Stomach smooth muscle (tissue), 2 donors: ENCODE measurements around the gene ZBTB20.

Experiments used
- H3K27ac ChIP-seq: one replicate; pipeline ENCODE4 v1.7.0; 2013; ENCODE audit warnings: mild to moderate bottlenecking, low read length, inconsistent platforms
- H3K27me3 ChIP-seq, 2 donors: one replicate each; pipeline ENCODE4 v1.7.0; 2013; ENCODE audit warnings: low read length in 2 of 2; ENCODE audit not compliant: insufficient read depth in 2 of 2, control insufficient read depth in 1 of 2
- H3K36me3 ChIP-seq, 2 donors: one replicate each; pipeline ENCODE4 v1.7.0; 2013; ENCODE audit warnings: low read length in 2 of 2; ENCODE audit not compliant: control insufficient read depth in 2 of 2, insufficient read depth in 2 of 2
- H3K4me1 ChIP-seq: one replicate; pipeline ENCODE4 v1.7.0; 2013; ENCODE audit warnings: low read length; ENCODE audit not compliant: control insufficient read depth, insufficient read depth
- H3K4me3 ChIP-seq, 2 donors: one replicate each; pipeline ENCODE4 v1.7.0; 2013; ENCODE audit warnings: low read length in 2 of 2
- H3K9ac ChIP-seq, 2 donors: one replicate each; pipeline ENCODE4 v1.7.0; 2013; ENCODE audit warnings: low read length in 2 of 2, mild to moderate bottlenecking in 1 of 2
- H3K9me3 ChIP-seq, 2 donors: one replicate each; pipeline ENCODE4 v1.7.0; 2013; ENCODE audit warnings: low read length in 2 of 2; ENCODE audit not compliant: control insufficient read depth in 2 of 2
- donor health status: healthy.
- donor health status: Pancreatic carcinoma.

ZBTB20 gene

GRCh38 chr3:114456742-114457141 lies 690.3 kb downstream of the ZBTB20 start:
- H3K9ac ChIP-seq = no peak overlapping the region
- no peaks in the 10 kb centered on the region for H3K9me3 ChIP-seq
- H3K36me3 ChIP-seq = no peaks in the 10 kb centered on the region
- H3K4me3 ChIP-seq = no peak overlapping the region
- H3K27ac ChIP-seq = no peak overlapping the region
- no peaks in the 10 kb centered on the region for H3K27me3 ChIP-seq
- no peaks in the 10 kb centered on the region for H3K4me1 ChIP-seq

GRCh38 chr3:114455432-114455831 lies 691.7 kb downstream of the ZBTB20 start:
- H3K4me1 ChIP-seq = no peaks in the 10 kb centered on the region
- H3K9me3 ChIP-seq = no peaks in the 10 kb centered on the region
- no peaks in the 10 kb centered on the region for H3K36me3 ChIP-seq
- H3K4me3 ChIP-seq = peak overlapping the region; percentile 75 to 87
- H3K27ac ChIP-seq = no peak overlapping the region
- H3K27me3 ChIP-seq = no peaks in the 10 kb centered on the region
- no peak overlapping the region for H3K9ac ChIP-seq

DNA sequence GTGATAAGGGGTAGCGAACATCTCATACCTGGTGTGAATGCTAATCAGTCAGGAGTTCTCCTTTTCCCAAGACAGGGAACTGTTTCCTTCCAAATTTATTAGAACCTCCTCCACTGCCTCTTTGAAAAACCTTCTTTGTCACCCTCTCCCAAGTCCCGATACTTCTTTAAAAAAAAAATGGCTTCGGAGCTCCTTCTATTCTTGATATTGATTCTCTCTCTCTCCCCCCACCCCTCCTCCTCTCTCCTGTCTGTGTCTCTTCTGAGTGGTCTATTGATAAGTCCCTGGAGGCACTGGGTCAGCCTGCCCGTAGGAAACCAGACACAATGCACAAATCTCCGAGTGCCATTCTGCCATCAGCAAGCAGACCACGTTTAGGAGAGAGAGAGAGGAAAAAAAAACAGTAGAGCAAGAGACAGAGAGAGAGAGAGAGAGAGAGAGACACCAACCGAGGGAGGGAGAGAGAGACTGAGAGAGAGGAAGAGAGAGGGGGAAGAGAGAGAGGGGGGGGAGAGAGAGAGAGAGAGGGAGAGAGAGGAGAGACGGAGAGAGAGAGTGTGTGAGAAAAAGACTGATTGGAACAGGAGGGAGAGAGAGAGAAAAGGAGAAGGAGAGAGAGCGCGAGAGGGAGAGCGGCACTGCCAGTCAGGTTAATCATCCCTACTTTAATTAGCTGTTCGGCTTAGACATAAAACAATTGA lies 692.4 kb downstream of the ZBTB20 start:
- no peaks in the 10 kb centered on the region for H3K27me3 ChIP-seq
- H3K36me3 ChIP-seq = no peaks in the 10 kb centered on the region
- H3K9me3 ChIP-seq = no peaks in the 10 kb centered on the region
- H3K4me3 ChIP-seq = peak overlapping the region; percentile 75 to 87
- no peaks in the 10 kb centered on the region for H3K4me1 ChIP-seq
- peak overlapping the region; percentile 12 for H3K27ac ChIP-seq
- H3K9ac ChIP-seq = peak overlapping the region; percentile 68 to 76

DNA sequence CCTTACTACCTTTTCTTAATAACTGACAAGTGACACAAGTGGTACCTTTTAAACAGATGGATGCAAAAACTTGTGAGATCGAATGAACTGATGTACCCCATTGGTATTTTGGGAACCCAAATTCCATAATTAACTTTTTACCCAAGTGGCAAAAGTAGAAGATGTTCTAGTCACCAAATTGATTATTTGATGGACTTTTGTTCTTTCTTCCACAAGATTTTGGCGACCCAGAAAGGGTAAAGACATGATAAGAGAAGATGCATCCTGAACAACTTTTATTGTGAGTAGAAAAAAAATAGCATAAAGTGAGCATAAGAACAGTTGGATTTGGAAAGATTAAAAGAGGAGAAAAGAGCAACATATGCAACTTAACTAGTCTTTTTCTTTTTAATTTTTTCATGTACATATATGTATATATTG lies 693.7 kb downstream of the ZBTB20 start:
- no peaks in the 10 kb centered on the region for H3K36me3 ChIP-seq
- H3K9me3 ChIP-seq = no peaks in the 10 kb centered on the region
- no peak overlapping the region for H3K9ac ChIP-seq
- no peaks in the 10 kb centered on the region for H3K4me1 ChIP-seq
- no peak overlapping the region for H3K27ac ChIP-seq
- no peaks in the 10 kb centered on the region for H3K27me3 ChIP-seq
- no peak overlapping the region for H3K4me3 ChIP-seq

- H3K36me3 ChIP-seq = no peaks in the 10 kb centered on the region
- H3K4me1 ChIP-seq = no peaks in the 10 kb centered on the region
- no peaks in the 10 kb centered on the region for H3K9me3 ChIP-seq
- no peak overlapping the region for H3K4me3 ChIP-seq
- H3K9ac ChIP-seq = no peak overlapping the region
- no peaks in the 10 kb centered on the region for H3K27me3 ChIP-seq
- no peak overlapping the region for H3K27ac ChIP-seq
Measured at GRCh38 chr3:114452937-114453336, 694.2 kb downstream of the ZBTB20 start.

GRCh38 chr3:114452256-114452655 lies 694.8 kb downstream of the ZBTB20 start:
- Histone ChIP-seq H3K4me3 (no peak overlapping the region), H3K27me3 (no peaks in the 10 kb centered on the region), H3K9ac (no peak overlapping the region), H3K27ac (no peak overlapping the region), H3K36me3 (no peaks in the 10 kb centered on the region), H3K4me1 (no peaks in the 10 kb centered on the region), H3K9me3 (no peaks in the 10 kb centered on the region)

DNA sequence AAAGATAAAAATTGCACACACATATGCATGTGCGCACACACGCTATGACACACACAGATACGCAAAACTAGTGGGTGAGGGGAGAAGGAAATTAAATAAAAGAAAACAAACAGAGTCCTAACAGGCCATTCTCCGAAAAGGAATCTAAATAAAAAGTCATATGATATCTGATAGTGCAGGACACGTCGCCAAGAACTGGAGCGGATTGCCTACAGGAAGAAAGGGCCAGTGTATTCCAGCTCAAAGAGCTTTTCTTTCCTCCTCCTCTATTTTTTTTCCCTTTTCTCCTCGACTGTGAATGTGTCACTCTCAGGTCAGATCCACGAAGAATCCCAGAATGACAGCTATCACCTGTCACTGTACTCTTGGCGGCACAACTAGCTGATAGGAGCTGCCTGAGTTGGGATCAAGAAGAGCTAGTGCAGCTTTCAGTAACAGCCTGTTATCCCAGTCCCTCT lies 695.5 kb downstream of the ZBTB20 start:
- peak overlapping the region in 1 of 2 donors; percentile 31 for H3K4me3 ChIP-seq
- no peak overlapping the region for H3K27ac ChIP-seq
- no peaks in the 10 kb centered on the region for H3K27me3 ChIP-seq
- no peaks in the 10 kb centered on the region for H3K4me1 ChIP-seq
- H3K9ac ChIP-seq = peak overlapping the region; percentile 6
- H3K36me3 ChIP-seq = no peaks in the 10 kb centered on the region
- no peaks in the 10 kb centered on the region for H3K9me3 ChIP-seq

- Histone ChIP-seq H3K27ac (no peak overlapping the region), H3K9ac (peak overlapping the region in 1 of 2 donors; percentile 6), H3K27me3 (no peaks in the 10 kb centered on the region), H3K4me3 (no peak overlapping the region), H3K9me3 (no peaks in the 10 kb centered on the region), H3K36me3 (no peaks in the 10 kb centered on the region), H3K4me1 (no peaks in the 10 kb centered on the region)
Measured at GRCh38 chr3:114451051-114451451, 696.0 kb downstream of the ZBTB20 start.

- H3K9ac ChIP-seq = no peak overlapping the region
- H3K36me3 ChIP-seq = no peaks in the 10 kb centered on the region
- H3K27ac ChIP-seq = no peak overlapping the region
- H3K4me3 ChIP-seq = no peak overlapping the region
- no peaks in the 10 kb centered on the region for H3K4me1 ChIP-seq
- H3K27me3 ChIP-seq = no peaks in the 10 kb centered on the region
- H3K9me3 ChIP-seq = no peaks in the 10 kb centered on the region
Measured at GRCh38 chr3:114450008-114450596, 697.0 kb downstream of the ZBTB20 start.

GRCh38 chr3:114449271-114450007 lies 697.6 kb downstream of the ZBTB20 start:
- H3K9me3 ChIP-seq = no peaks in the 10 kb centered on the region
- no peak overlapping the region for H3K4me3 ChIP-seq
- H3K9ac ChIP-seq = no peak overlapping the region
- H3K27me3 ChIP-seq = no peaks in the 10 kb centered on the region
- H3K27ac ChIP-seq = no peak overlapping the region
- H3K4me1 ChIP-seq = no peaks in the 10 kb centered on the region
- H3K36me3 ChIP-seq = no peaks in the 10 kb centered on the region
